MM.1S (cell line): ENCODE data around the gene WEE2.

Experiments used
- EZH2phosphoT487 ChIP-seq: fragments of 300-600 bp; sonication (generic); IDR thresholded peaks from 2 replicates; pipeline ENCODE4 v1.6.1; 2018; ENCODE audit warnings: antibody characterized with exemption, low read length
- TF ChIP-seq, protein P1 (sequence below): fragments of 300-600 bp; sonication (generic); IDR thresholded peaks from 2 replicates; pipeline ENCODE4 v1.5.1; 2016; ENCODE audit warnings: antibody characterized with exemption, low read length, mixed read lengths

DNA sequence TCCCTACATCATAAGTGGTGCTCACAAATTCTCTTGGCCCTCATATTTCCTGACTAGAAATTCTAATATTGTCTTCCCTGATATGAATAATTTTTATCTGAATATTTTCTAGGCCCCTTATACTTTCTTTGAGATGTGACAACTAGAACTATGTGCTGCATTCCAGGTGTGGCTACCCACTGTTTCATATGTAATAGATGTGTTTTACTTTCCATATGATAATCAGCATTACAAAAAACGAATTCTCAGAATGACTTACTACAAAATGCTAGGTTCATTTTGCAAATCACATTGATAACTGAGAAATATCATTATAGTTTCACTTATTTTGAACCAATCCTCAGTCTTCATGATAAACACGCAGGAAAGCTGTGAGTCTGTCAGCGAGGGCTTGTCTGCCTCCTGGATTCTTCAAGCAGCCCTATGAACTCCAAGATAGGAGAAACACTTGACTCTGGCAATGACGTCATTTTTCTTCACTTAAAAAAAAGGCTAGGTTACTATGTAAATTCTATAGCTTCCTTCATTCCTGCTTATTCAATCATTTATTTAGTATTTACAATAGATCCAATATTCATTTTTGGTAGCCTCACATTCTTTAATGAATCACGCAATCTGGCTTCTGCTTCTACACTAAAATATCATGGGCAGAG lies 4.6 kb downstream of the WEE2 start:
- TF ChIP-seq EZH2phosphoT487 = no peak
- TF ChIP-seq, protein P1, sequence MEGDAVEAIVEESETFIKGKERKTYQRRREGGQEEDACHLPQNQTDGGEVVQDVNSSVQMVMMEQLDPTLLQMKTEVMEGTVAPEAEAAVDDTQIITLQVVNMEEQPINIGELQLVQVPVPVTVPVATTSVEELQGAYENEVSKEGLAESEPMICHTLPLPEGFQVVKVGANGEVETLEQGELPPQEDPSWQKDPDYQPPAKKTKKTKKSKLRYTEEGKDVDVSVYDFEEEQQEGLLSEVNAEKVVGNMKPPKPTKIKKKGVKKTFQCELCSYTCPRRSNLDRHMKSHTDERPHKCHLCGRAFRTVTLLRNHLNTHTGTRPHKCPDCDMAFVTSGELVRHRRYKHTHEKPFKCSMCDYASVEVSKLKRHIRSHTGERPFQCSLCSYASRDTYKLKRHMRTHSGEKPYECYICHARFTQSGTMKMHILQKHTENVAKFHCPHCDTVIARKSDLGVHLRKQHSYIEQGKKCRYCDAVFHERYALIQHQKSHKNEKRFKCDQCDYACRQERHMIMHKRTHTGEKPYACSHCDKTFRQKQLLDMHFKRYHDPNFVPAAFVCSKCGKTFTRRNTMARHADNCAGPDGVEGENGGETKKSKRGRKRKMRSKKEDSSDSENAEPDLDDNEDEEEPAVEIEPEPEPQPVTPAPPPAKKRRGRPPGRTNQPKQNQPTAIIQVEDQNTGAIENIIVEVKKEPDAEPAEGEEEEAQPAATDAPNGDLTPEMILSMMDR = no peak
